Uterus (tissue), 4 donors: ENCODE measurements around the gene S100A8. TPM values are rescaled to one million over a fixed set of nuclear protein-coding genes. Genes with fewer than 3 reads are reported as not detected.
"Not testable (repeated sequence)": the region's sequence is repeated elsewhere in the genome, so short reads cannot be mapped to it uniquely, and the experiment has no call there.

Experiments used
- DNase-seq, 2 donors: peaks; one replicate each; pipeline ENCODE4 v3.0.0-alpha.2; 2019 to 2020
- H3K27ac ChIP-seq, 2 donors: fragments of 200-600 bp; sonication (generic); 1 replicate in 1 of 2; 2 replicates in 1 of 2; pipeline ENCODE4 v1.5.1; 2016 to 2018
- H3K27me3 ChIP-seq, 2 donors: fragments of 200-600 bp; sonication (generic); one replicate each; pipeline ENCODE4 v1.5.1; 2018 to 2019; ENCODE audit warnings: control low read depth in 1 of 2
- H3K36me3 ChIP-seq, 2 donors: fragments of 200-600 bp; sonication (generic); one replicate each; pipeline ENCODE4 v1.5.1; 2019; ENCODE audit warnings: control low read depth in 1 of 2
- H3K4me1 ChIP-seq, 2 donors: fragments of 200-600 bp; sonication (generic); one replicate each; pipeline ENCODE4 v1.5.1; 2018 to 2019; ENCODE audit warnings: control low read depth in 1 of 2
- H3K4me3 ChIP-seq, 2 donors: fragments of 200-600 bp; sonication (generic); 1 replicate in 1 of 2; 2 replicates in 1 of 2; pipeline ENCODE4 v1.5.1; 2018 to 2019; ENCODE audit warnings: mild to moderate bottlenecking in 1 of 2
- H3K9me3 ChIP-seq, 2 donors: fragments of 200-600 bp; sonication (generic); one replicate each; pipeline ENCODE4 v1.5.1; 2019; ENCODE audit warnings: control low read depth in 1 of 2
- POLR2A ChIP-seq, 2 donors: fragments of 450-650 bp; IDR thresholded peaks; one replicate each; pipeline ENCODE4 v1.6.1; 2016; ENCODE audit warnings: antibody characterized with exemption in 2 of 2, mild to moderate bottlenecking in 1 of 2, moderate library complexity in 1 of 2
- intact Hi-C: fragments of 100-400 bp; cut with DNase I; formaldehyde crosslinking; loops from one replicate; pipeline ENCODE4 v1.15.1; 2023; ENCODE audit warnings: low total_unique reads
- total RNA-seq, 4 donors: library from RNA; depleted of rRNA in 3 of 4; stranded (reverse); fragments of >200 nt in 3 of 4; gene quantifications; one replicate each; pipeline versions ENCODE4 v1.1.0 to v1.2.4, GENCODE V29; 2014 to 2023
- TF ChIP-seq, protein P1 (sequence below), 4 experiments: fragments of 200-600 bp in 2 of 4; fragments of 450-650 bp in 2 of 4; sonication (generic) in 2 of 4; IDR thresholded peaks; one replicate each; pipeline ENCODE4 v1.5.1; 2016 to 2019; ENCODE audit warnings: antibody characterized with exemption in 4 of 4, mild to moderate bottlenecking in 2 of 4, moderate library complexity in 1 of 4
- donor health status: DM: yes; HTN: yes; CAD: no.

Gene S100A8
- total RNA-seq, 4 donors from 2014 or later, result 5.4 to 25.2 (median 24.7) TPM; not detected in 1

GRCh38 chr1:153349363-153350320 lies 41.2 kb downstream of the S100A8 start:
- intact Hi-C loops, result no loop called here
- no peaks in the 10 kb centered on the region for H3K4me1 ChIP-seq
- no peaks in the 10 kb centered on the region for H3K9me3 ChIP-seq
- H3K4me3 ChIP-seq, result no peak overlapping the region
- H3K27ac ChIP-seq, result no peak overlapping the region
- peaks cover 0 to 9% of the 10 kb centered on the region in 2 donors for H3K27me3 ChIP-seq
- no peak for TF ChIP-seq POLR2A (IDR thresholded peaks at IDR 0.05)
- TF ChIP-seq, protein P1, sequence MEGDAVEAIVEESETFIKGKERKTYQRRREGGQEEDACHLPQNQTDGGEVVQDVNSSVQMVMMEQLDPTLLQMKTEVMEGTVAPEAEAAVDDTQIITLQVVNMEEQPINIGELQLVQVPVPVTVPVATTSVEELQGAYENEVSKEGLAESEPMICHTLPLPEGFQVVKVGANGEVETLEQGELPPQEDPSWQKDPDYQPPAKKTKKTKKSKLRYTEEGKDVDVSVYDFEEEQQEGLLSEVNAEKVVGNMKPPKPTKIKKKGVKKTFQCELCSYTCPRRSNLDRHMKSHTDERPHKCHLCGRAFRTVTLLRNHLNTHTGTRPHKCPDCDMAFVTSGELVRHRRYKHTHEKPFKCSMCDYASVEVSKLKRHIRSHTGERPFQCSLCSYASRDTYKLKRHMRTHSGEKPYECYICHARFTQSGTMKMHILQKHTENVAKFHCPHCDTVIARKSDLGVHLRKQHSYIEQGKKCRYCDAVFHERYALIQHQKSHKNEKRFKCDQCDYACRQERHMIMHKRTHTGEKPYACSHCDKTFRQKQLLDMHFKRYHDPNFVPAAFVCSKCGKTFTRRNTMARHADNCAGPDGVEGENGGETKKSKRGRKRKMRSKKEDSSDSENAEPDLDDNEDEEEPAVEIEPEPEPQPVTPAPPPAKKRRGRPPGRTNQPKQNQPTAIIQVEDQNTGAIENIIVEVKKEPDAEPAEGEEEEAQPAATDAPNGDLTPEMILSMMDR (IDR thresholded peaks at IDR 0.05), result no peak
- no peak for DNase-seq
- no peaks in the 10 kb centered on the region for H3K36me3 ChIP-seq

DNA sequence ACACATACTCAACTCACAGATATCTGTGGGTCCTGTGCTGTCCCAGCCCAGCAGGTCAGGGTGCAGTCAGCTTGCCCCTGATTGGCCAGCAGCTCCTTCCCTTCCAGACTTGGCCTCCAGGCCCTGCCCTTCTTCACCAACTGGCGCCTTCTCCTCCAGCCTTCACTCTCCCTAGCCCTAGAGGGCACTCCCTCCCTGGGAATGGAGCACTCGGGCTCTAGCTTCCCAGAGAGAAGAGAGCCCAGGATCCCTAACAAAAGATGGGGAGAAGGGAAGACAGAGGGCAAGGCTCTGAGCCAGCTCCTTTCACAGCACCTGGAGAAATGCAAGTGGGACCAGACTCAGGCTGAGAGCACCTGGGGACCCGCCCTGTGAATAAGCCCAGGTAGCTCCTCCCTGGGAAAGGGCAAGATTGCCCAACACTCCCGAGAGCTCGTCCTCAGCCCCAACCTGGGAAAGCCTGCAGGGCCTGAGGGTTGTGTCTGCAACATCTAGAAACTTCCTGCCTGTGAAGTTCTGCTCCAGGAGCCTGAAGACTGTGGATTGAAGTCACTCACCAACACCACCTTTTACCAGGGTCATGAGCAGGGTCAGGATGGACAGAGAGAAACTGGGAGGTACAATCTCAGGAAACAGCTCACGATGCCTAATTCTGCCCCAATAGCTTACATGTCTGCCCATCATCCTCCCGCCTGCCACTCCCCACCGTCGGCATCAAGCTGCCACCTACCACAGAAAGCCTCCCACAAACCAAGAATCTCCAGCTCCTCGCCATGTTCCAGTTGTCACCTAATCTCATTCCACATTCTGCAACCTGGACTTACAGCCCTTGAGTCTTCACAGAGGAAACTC lies 42.1 kb downstream of the S100A8 start, which contains the start of gene PGLYRP4:
Gene PGLYRP4 (minus strand): TSS at position 331 of the 852 bp plus-strand sequence. CDS start 909 bp downstream, outside the sequence.
- intact Hi-C loops, result no loop called here
- Histone ChIP-seq H3K27ac (no peak within 1 kb of the TSS), H3K4me3 (no peak within 1 kb of the TSS), H3K9me3 (no peaks in the 10 kb centered on the region), H3K4me1 (no peaks in the 10 kb centered on the region), H3K36me3 (no peaks in the 10 kb centered on the region), H3K27me3 (peaks cover 0 to 9% of the 10 kb centered on the region in 2 donors)
- DNase-seq, result no peak
- TF ChIP-seq, protein P1 (IDR thresholded peaks at IDR 0.05), result no peak
- TF ChIP-seq POLR2A (IDR thresholded peaks at IDR 0.05), result no peak

DNA sequence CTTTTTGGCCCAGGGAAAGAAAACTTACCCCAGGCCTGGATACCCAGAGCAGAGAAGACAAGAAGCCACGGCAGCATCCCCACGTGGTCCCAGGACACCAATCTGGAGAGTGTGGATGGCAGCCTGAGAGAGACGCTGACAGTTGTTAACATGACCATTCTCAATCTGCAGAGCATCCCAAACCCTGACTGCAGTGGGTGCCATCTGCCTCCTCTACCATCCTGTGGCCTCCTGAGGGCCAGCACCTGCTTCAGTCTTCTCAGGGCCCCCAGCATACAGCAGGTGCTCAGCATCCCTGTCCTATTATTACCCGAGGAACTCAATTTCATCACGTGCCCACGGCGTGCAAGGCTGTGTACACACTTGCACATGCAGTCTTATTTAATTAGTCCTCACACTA lies 43.0 kb downstream of the S100A8 start:
- no peak for DNase-seq
- Histone ChIP-seq H3K36me3 (no peaks in the 10 kb centered on the region), H3K27ac (no peak overlapping the region), H3K4me1 (no peaks in the 10 kb centered on the region), H3K9me3 (no peaks in the 10 kb centered on the region), H3K4me3 (no peak overlapping the region), H3K27me3 (peaks cover 0 to 9% of the 10 kb centered on the region in 2 donors)
- intact Hi-C loops, result no loop called here
- TF ChIP-seq POLR2A (IDR thresholded peaks at IDR 0.05), result no peak

DNA sequence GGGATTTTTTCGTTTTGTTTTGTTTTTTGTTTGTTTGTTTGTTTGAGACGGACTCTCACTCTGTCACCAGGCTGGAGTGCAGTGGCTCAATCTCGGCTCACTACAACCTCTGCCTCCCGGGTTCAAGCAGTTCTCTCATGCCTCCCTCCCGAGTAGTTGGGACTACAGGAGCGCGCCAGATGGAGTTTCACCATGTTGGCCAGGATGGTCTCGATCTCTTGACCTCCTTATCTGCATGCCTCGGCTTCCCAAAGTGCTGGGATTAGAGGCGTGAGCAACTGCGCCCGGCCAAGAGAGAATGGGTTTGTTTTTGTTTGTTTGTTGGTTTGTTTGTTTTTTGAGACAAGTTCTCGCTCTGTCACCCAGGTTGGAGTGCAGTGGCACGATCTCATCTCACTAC lies 43.8 kb downstream of the S100A8 start:
- H3K4me1 ChIP-seq, intact Hi-C loops, DNase-seq, H3K27ac ChIP-seq, H3K27me3 ChIP-seq, H3K9me3 ChIP-seq, H3K36me3 ChIP-seq, H3K4me3 ChIP-seq: not testable (repeated sequence)

DNA sequence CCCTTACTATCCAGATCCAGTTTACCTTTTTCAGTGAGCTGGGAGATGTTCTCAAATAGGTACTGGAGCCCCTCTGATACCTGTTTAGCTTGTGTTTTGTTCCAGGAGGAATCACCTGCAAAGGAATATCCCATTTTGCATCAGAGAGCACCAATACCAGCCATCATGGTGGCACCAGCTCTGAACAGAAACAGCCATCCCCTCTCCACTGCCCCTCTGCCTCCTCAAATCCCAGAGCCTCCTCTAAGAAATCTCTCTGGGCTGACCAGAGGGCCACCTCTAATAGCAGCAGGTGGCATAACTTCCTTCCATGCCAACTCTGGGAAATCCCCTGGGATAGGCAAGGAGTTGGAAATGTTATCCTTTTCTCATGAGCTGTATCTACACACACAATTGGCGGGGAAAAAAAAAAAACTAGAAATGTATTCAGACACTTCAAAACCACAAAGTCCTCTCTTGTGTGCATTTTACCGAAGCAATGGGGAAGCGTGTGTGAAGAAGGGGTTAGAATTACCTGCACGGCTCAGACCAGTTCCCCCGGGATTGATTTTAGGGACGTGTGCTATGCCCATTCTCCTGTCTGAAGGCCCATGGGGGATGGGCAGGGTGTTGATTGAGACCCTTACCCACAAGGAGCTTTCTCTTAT lies 44.7 kb downstream of the S100A8 start:
- no peaks in the 10 kb centered on the region for H3K9me3 ChIP-seq
- H3K36me3 ChIP-seq, result no peaks in the 10 kb centered on the region
- peaks cover 0 to 3% of the 10 kb centered on the region in 2 donors for H3K27me3 ChIP-seq
- no peak overlapping the region for H3K4me3 ChIP-seq
- no peaks in the 10 kb centered on the region for H3K4me1 ChIP-seq
- no peak for TF ChIP-seq POLR2A (IDR thresholded peaks at IDR 0.05)
- TF ChIP-seq, protein P1 (IDR thresholded peaks at IDR 0.05), result no peak
- no peak overlapping the region for H3K27ac ChIP-seq
- DNase-seq, result no peak
- intact Hi-C loops, result no loop called here
